Subcutaneous abdominal adipose tissue (tissue), 5 donors: Measurements from ENCODE around the gene TAPT1.

Source experiments
- H3K27ac ChIP-seq: one replicate; pipeline ENCODE4 v1.7.0; 2013; ENCODE audit warnings: low read depth, mild to moderate bottlenecking, inconsistent platforms, low read length, moderate library complexity
- H3K27me3 ChIP-seq, 5 donors: one replicate each; pipeline ENCODE4 v1.7.0; 2013; ENCODE audit warnings: low read length in 5 of 5, inconsistent platforms in 1 of 5; ENCODE audit not compliant: control insufficient read depth in 5 of 5, insufficient read depth in 4 of 5
- H3K36me3 ChIP-seq, 5 donors: one replicate each; pipeline ENCODE4 v1.7.0; 2013; ENCODE audit warnings: low read length in 5 of 5; ENCODE audit not compliant: control insufficient read depth in 5 of 5, insufficient read depth in 5 of 5
- H3K4me1 ChIP-seq, 5 donors: one replicate each; pipeline ENCODE4 v1.7.0; 2013; ENCODE audit warnings: low read length in 5 of 5, mild to moderate bottlenecking in 3 of 5, moderate library complexity in 1 of 5; ENCODE audit not compliant: control insufficient read depth in 5 of 5, insufficient read depth in 5 of 5
- H3K4me3 ChIP-seq, 5 donors: one replicate each; pipeline ENCODE4 v1.7.0; 2013; ENCODE audit warnings: low read length in 5 of 5, low read depth in 1 of 5
- H3K9ac ChIP-seq, 5 donors: one replicate each; pipeline ENCODE4 v1.7.0; 2013; ENCODE audit warnings: low read length in 5 of 5, mild to moderate bottlenecking in 4 of 5, moderate library complexity in 3 of 5
- H3K9me3 ChIP-seq, 5 donors: one replicate each; pipeline ENCODE4 v1.7.0; 2013; ENCODE audit warnings: low read length in 5 of 5; ENCODE audit not compliant: control insufficient read depth in 5 of 5
- donor health status: healthy.
- donor health status: healthy.
- donor health status: healthy.
- donor health status: healthy.
- donor health status: healthy.

The TAPT1 gene

DNA sequence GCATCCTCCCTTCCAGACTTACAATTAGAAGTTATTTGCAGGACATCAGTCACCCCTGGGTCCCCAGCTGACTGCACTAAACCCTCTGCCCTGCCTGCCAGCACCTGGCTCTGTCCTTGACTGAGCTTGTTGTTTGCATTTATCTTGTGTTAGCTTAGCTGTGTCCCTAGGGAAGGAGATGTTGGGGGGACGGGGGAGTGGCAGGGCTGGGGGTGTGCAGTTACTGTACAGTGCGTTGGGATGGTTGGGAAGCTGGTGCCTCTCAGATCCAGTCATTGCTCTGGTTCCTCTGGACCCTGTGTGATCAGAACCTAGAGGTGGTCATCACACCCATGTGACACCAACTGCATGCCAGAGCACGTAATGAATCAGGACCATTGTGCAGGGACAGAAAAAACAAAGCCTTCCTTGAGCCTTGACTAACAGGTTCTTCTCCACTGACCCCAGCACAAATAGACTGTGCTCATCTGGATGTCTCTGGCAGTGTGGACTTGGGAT is 109.7 kb downstream of the TAPT1 start:
- Histone ChIP-seq H3K4me1 (no peaks in the 10 kb centered on the region), H3K4me3 (no peak overlapping the region), H3K27me3 (no peaks in the 10 kb centered on the region), H3K9ac (no peak overlapping the region), H3K36me3 (no peaks in the 10 kb centered on the region), H3K27ac (no peak overlapping the region), H3K9me3 (no peaks in the 10 kb centered on the region)

DNA sequence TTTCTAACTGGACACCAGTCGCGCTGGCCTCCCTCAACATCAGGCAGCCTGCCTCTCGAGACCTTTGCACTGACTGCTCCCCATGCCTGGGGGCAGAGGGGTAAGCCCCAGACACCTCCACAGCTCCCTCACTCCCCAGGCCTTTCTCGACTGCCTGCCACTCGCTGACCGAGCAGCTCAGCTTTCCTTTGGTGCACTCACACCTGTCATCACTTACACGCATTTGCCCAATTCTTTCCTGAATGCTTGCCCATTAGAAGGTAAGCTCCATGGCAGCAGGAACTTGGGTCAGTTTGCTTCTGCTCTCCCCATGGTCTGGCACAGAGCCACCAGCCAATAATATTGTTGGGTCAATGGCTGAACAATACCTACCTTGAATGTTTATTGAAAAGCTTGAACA is 110.3 kb downstream of the TAPT1 start:
- H3K4me1 ChIP-seq, result no peaks in the 10 kb centered on the region
- no peak overlapping the region for H3K27ac ChIP-seq
- H3K9ac ChIP-seq, result no peak overlapping the region
- H3K4me3 ChIP-seq, result no peak overlapping the region
- no peaks in the 10 kb centered on the region for H3K36me3 ChIP-seq
- no peaks in the 10 kb centered on the region for H3K27me3 ChIP-seq
- no peaks in the 10 kb centered on the region for H3K9me3 ChIP-seq

DNA sequence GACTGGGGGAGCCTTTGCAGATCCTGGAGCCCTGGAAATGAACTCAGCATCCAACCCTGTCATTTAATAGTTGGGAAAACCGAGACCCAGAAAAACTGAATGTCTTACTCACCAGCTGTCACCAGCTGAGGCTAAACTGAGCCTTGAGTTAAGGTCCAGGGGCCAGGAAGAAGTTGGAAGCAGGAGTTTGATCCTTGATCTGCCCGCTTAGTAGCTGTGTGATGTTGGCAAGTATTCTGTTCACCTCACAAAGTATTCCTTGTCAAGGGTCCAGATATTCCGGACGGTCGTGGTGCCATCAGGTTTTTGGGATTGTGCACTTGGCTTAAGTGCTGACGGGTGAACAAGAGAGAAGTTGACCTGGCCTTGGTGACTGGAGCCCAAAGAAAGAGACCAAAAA is 111.7 kb downstream of the TAPT1 start:
- Histone ChIP-seq H3K4me1 (no peaks in the 10 kb centered on the region), H3K36me3 (no peaks in the 10 kb centered on the region), H3K9me3 (no peaks in the 10 kb centered on the region)

DNA sequence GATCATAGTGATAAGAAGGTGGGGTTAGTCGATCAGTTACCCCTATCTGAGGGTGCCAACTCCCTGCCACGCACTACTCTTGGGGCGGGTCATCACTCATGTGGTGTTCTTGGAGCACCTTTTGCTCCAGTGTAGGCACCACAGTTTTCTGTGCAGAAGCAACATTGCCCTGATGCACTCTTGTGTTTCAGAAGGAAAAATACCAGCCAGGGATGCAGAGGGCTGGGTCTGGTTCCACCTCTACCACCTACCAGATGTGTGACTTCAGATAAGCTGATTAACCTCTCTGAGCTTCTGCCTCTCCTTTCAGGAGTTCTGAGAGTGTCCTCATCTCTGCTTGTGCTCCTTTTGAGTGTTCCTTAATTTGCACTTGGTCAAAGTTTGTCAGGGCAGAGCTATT is 112.5 kb downstream of the TAPT1 start:
- no peaks in the 10 kb centered on the region for H3K27me3 ChIP-seq

More for the DNA sequence above, 111.7 kb downstream of the TAPT1 start:
- Histone ChIP-seq H3K27me3 (no peaks in the 10 kb centered on the region), H3K4me3 (no peak overlapping the region), H3K9ac (no peak overlapping the region), H3K27ac (no peak overlapping the region)

DNA sequence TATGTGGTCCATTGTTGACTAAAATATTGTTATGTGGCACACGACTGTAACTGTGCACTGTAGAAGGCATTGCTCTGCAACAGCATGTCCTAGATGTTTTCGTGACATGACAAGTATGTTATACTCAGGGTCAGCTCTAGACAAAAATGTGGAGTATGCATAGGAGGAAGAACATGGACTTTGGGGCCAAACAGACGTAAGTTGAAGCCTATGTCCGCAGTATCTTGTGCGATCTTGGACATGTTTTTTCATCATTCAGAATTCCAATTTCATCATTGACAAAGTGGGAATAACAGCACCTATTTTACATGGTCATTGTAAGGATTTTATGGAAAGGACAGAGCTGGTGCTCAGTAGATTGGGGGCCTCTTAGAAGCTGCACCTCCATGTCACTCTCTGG is 114.7 kb downstream of the TAPT1 start:
- Histone ChIP-seq H3K4me1 (no peaks in the 10 kb centered on the region), H3K36me3 (no peaks in the 10 kb centered on the region), H3K27ac (no peak overlapping the region), H3K27me3 (no peaks in the 10 kb centered on the region), H3K9ac (no peak overlapping the region), H3K4me3 (no peak overlapping the region), H3K9me3 (no peaks in the 10 kb centered on the region)

More for the DNA sequence above, 112.5 kb downstream of the TAPT1 start:
- Histone ChIP-seq H3K9me3 (no peaks in the 10 kb centered on the region), H3K9ac (no peak overlapping the region), H3K4me3 (no peak overlapping the region), H3K36me3 (no peaks in the 10 kb centered on the region), H3K4me1 (no peaks in the 10 kb centered on the region), H3K27ac (no peak overlapping the region)

DNA sequence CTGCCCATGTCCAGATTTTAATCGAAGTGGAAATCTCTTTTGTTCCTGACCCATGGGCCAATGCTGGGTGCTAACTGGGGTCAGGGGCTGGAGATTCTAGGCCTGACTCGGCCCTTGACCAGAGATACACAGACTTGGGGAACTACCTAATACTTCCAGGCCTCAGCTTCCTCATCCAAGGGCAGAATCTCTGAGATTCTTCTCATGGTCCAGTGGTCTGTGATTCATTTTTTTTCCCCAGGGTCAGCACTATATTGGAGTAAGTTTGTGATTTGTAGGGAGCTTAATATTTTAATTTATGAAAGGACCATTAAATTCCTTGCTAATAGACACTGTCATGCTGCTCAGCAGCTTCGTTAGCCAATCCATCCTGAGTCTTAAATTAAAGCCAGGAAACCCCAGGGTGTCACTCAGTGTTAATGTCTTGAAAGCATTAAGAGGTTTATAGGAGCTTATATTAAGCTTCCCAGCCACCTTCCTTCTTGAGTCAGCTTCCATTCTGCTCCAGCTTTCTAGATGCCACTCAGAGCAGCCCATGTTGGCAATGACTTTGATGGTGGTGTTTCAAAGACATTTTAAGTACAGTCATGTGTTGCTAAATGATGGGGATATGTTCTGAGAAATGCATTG is 115.5 kb downstream of the TAPT1 start:
- Histone ChIP-seq H3K36me3 (no peaks in the 10 kb centered on the region), H3K4me3 (no peak overlapping the region), H3K9me3 (no peaks in the 10 kb centered on the region), H3K27me3 (no peaks in the 10 kb centered on the region), H3K27ac (no peak overlapping the region), H3K9ac (no peak overlapping the region), H3K4me1 (no peaks in the 10 kb centered on the region)
